B cell (primary cell): ENCODE measurements around the gene TNFRSF9. TPM values are rescaled to one million over a fixed set of nuclear protein-coding genes. Genes with fewer than 3 reads are reported as not detected.

Experiments used
- ATAC-seq: fragments of 200-7000 bp; cut with Tn5 transposase; one replicate; pipeline ENCODE4 v1.10.0; 2021; ENCODE audit warnings: low read depth, mild to moderate bottlenecking, moderate number of reproducible peaks, moderate library complexity
- CTCF ChIA-PET: fragments of 350-600 bp; sonication (Branson Sonifier 250); formaldehyde crosslinking; loops from one replicate; lab custom pipeline; 2021; ENCODE audit warnings: antibody characterized with exemption, inconsistent platforms; lab: Charles Lee
- POLR2A ChIA-PET: fragments of 350-600 bp; sonication (Branson Sonifier 250); formaldehyde crosslinking; loops from one replicate; lab custom pipeline; 2021; ENCODE audit warnings: antibody characterized with exemption; lab: Charles Lee
- DNase-seq: peaks from one replicate; pipeline ENCODE4 v3.0.0; 2013
- H2AFZ ChIP-seq: 2 replicates; pipeline ENCODE4 v1.6.1; 2012; ENCODE audit warnings: mild to moderate bottlenecking, low read depth, low read length; ENCODE audit not compliant: insufficient read depth, poor library complexity, severe bottlenecking
- H3K27ac ChIP-seq, 2 donors: 1 replicate in 1 of 2; 2 replicates in 1 of 2; pipeline ENCODE4 v1.5.1; 2012 to 2013; ENCODE audit warnings: low read length in 2 of 2, mild to moderate bottlenecking in 2 of 2, moderate library complexity in 1 of 2
- H3K27me3 ChIP-seq, 4 experiments: fragments of 200-600 bp in 1 of 4; sonication (generic) in 1 of 4; replicated peaks in 1 of 4; 1 replicate in 2 of 4; 2 replicates in 2 of 4; pipeline versions ENCODE4 v1.6.1 to v1.7.0; 2013 to 2016; ENCODE audit warnings: low read length in 3 of 4, mild to moderate bottlenecking in 2 of 4, mixed read lengths in 1 of 4, moderate library complexity in 1 of 4; ENCODE audit not compliant: insufficient read depth in 4 of 4, control insufficient read depth in 3 of 4; ENCODE audit errors: control extremely low read depth in 1 of 4
- H3K36me3 ChIP-seq, 2 experiments: replicated peaks in 1 of 2; 1 replicate in 1 of 2; 2 replicates in 1 of 2; pipeline versions ENCODE4 v1.6.1 to v1.7.1; 2013; ENCODE audit warnings: low read length in 1 of 2; ENCODE audit not compliant: insufficient read depth in 2 of 2, control insufficient read depth in 1 of 2; ENCODE audit errors: control extremely low read depth in 1 of 2, extremely low read depth in 1 of 2
- H3K4me1 ChIP-seq, 2 donors: fragments of 200-600 bp in 1 of 2; sonication (generic) in 1 of 2; 1 replicate in 1 of 2; 2 replicates in 1 of 2; pipeline versions ENCODE4 v1.5.1 to v1.6.1; 2013 to 2017; ENCODE audit warnings: low read length in 2 of 2; ENCODE audit not compliant: control insufficient read depth in 2 of 2, insufficient read depth in 2 of 2
- H3K4me2 ChIP-seq: replicated peaks from 2 replicates; pipeline ENCODE3; 2012; ENCODE audit warnings: mild to moderate bottlenecking, low read depth, low read length; ENCODE audit not compliant: poor library complexity, severe bottlenecking
- H3K4me3 ChIP-seq, 5 experiments: fragments of 200-600 bp in 1 of 5; sonication (generic) in 1 of 5; 1 replicate in 3 of 5; 2 replicates in 2 of 5; pipeline versions ENCODE4 v1.5.1 to v1.7.0; 2011 to 2016; ENCODE audit warnings: low read length in 4 of 5, mild to moderate bottlenecking in 4 of 5, low read depth in 2 of 5, control low read depth in 1 of 5, moderate library complexity in 1 of 5; ENCODE audit not compliant: insufficient read depth in 1 of 5; ENCODE audit errors: control extremely low read depth in 1 of 5, extremely low read depth in 1 of 5
- H3K79me2 ChIP-seq: fragments of 200-600 bp; sonication (generic); one replicate; pipeline ENCODE4 v1.6.0; 2016; ENCODE audit warnings: low read length; ENCODE audit not compliant: control insufficient read depth, insufficient read depth
- H3K9ac ChIP-seq: fragments of 200-600 bp; sonication (generic); 2 replicates; pipeline ENCODE4 v1.6.1; 2017; ENCODE audit warnings: mild to moderate bottlenecking, low read length, moderate library complexity
- H3K9me3 ChIP-seq, 3 donors: one replicate each; pipeline versions ENCODE4 v1.6.1 to v1.7.1; 2013; ENCODE audit warnings: low read length in 2 of 3; ENCODE audit not compliant: control insufficient read depth in 2 of 3, insufficient read depth in 1 of 3; ENCODE audit errors: control extremely low read depth in 1 of 3
- H4K20me1 ChIP-seq: 2 replicates; pipeline ENCODE4 v1.6.0; 2012; ENCODE audit warnings: mild to moderate bottlenecking, low read length; ENCODE audit not compliant: insufficient read depth, control insufficient read depth, poor library complexity, severe bottlenecking
- H3K27ac Mint-ChIP-seq: one replicate; pipeline ENCODE4 v1.8.0; 2021; ENCODE audit warnings: mixed read lengths
- H3K27me3 Mint-ChIP-seq: one replicate; pipeline ENCODE4 v1.8.0; 2021; ENCODE audit warnings: mixed read lengths
- H3K4me1 Mint-ChIP-seq: one replicate; pipeline ENCODE4 v1.8.0; 2021; ENCODE audit warnings: mixed read lengths
- H3K4me3 Mint-ChIP-seq: one replicate; pipeline ENCODE4 v1.8.0; 2021; ENCODE audit warnings: mixed read lengths
- H3K9me3 Mint-ChIP-seq: one replicate; pipeline ENCODE4 v1.8.0; 2022; ENCODE audit warnings: mixed read lengths; ENCODE audit not compliant: insufficient read depth
- EZH2 ChIP-seq: IDR thresholded peaks from 2 replicates; pipeline ENCODE4 v1.6.1; 2012; ENCODE audit warnings: borderline replicate concordance, low read depth, mild to moderate bottlenecking, moderate library complexity, low read length; ENCODE audit not compliant: insufficient read depth, poor library complexity, severe bottlenecking
- WGBS: methylation state at CpG from one replicate; pipeline ENCODE4 v1.1.5; 2013; ENCODE audit warnings: missing lambda C conversion rate; ENCODE audit not compliant: insufficient coverage; 5-methylcytosine and 5-hydroxymethylcytosine counted together
- intact Hi-C: fragments of 100-400 bp; cut with micrococcal nuclease; formaldehyde crosslinking; loops from one replicate; pipeline ENCODE4 v1.10.0; 2022
- polyA plus RNA-seq: library from polyadenylated mRNA; depleted of rRNA; stranded (reverse); fragments of >200 nt; gene quantifications from 2 replicates; pipeline ENCODE4 v1.2.3, GENCODE V29; 2012
- total RNA-seq, 2 donors: library from RNA; stranded (reverse); fragments of 120-200 nt in 1 of 2; gene quantifications; 1 replicate in 1 of 2; 2 replicates in 1 of 2; pipeline versions ENCODE4 v1.2.3 to v1.2.4, GENCODE V29; 2013 to 2022
- TF ChIP-seq, protein P1 (sequence below): fragments of 200-600 bp; IDR thresholded peaks from one replicate; pipeline ENCODE4 v1.8.0; 2022; ENCODE audit warnings: antibody characterized with exemption, mild to moderate bottlenecking

TNFRSF9 gene
- total and polyA plus RNA-seq, 2 donors (not counting 1 experiment from before 2014, with no cell fraction given): 0.01 to 0.44 TPM

GRCh38 chr1:7987528-7987927 lies 46.9 kb upstream of the TNFRSF9 start:
- Mint-ChIP-seq H3K9me3 (no peaks in the 10 kb centered on the region), H3K27me3 (no peaks in the 10 kb centered on the region), H3K4me1 (peaks cover 2% of the 10 kb centered on the region), H3K4me3 (no peak overlapping the region), H3K27ac (no peak overlapping the region)
- 98% methylated on average over 4 of the region's 7 CpGs for WGBS
- Histone ChIP-seq H3K27me3 (no peaks in the 10 kb centered on the region), H2AFZ (no peak overlapping the region), H3K4me3 (no peak overlapping the region), H3K79me2 (no peaks in the 10 kb centered on the region), H3K4me2 (no peak overlapping the region), H3K9ac (no peak overlapping the region), H3K27ac (no peak overlapping the region), H3K9me3 (no peaks in the 10 kb centered on the region), H3K4me1 (peaks cover under 1% of the 10 kb centered on the region in 2 donors), H4K20me1 (peaks cover 5% of the 10 kb centered on the region), H3K36me3 (peaks cover 14 to 40% of the 10 kb centered on the region in 2 experiments)
- DNase-seq: no peak
- TF ChIP-seq, protein P1, sequence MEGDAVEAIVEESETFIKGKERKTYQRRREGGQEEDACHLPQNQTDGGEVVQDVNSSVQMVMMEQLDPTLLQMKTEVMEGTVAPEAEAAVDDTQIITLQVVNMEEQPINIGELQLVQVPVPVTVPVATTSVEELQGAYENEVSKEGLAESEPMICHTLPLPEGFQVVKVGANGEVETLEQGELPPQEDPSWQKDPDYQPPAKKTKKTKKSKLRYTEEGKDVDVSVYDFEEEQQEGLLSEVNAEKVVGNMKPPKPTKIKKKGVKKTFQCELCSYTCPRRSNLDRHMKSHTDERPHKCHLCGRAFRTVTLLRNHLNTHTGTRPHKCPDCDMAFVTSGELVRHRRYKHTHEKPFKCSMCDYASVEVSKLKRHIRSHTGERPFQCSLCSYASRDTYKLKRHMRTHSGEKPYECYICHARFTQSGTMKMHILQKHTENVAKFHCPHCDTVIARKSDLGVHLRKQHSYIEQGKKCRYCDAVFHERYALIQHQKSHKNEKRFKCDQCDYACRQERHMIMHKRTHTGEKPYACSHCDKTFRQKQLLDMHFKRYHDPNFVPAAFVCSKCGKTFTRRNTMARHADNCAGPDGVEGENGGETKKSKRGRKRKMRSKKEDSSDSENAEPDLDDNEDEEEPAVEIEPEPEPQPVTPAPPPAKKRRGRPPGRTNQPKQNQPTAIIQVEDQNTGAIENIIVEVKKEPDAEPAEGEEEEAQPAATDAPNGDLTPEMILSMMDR: no peak
- TF ChIP-seq EZH2: no peak
- POLR2A ChIA-PET: no interaction called here
- intact Hi-C loops: no loop called here
- ATAC-seq: no peak
- CTCF ChIA-PET: interaction anchor here (0.6 to 2.5 kb wide), 2 partner anchors 9 to 28 kb away, joined by 4 to 7 read pairs; no protein-coding TSS in a partner anchor

GRCh38 chr1:7985851-7986612 lies 45.4 kb upstream of the TNFRSF9 start:
- no peaks in the 10 kb centered on the region for H3K79me2 ChIP-seq

More at GRCh38 chr1:7985851-7986612, 45.4 kb upstream of the TNFRSF9 start:
- Histone ChIP-seq H3K36me3 (peaks cover 16 to 46% of the 10 kb centered on the region in 2 experiments), H3K9me3 (no peaks in the 10 kb centered on the region), H3K4me1 (peaks cover 4 to 6% of the 10 kb centered on the region in 2 donors), H3K27ac (no peak overlapping the region), H3K4me3 (no peak overlapping the region), H3K27me3 (no peaks in the 10 kb centered on the region), H3K4me2 (no peak overlapping the region), H3K9ac (no peak overlapping the region), H4K20me1 (peaks cover 5% of the 10 kb centered on the region), H2AFZ (no peak overlapping the region)
- Mint-ChIP-seq H3K27me3 (no peaks in the 10 kb centered on the region), H3K27ac (no peak overlapping the region), H3K4me1 (peaks cover 5% of the 10 kb centered on the region), H3K4me3 (no peak overlapping the region), H3K9me3 (no peaks in the 10 kb centered on the region)
- intact Hi-C loops: no loop called here
- WGBS: 94% methylated on average over 11 of the region's 15 CpGs
- CTCF ChIA-PET: interaction anchor here (1.5 kb wide), 1 partner anchor 365 kb away, joined by 3 read pairs; no protein-coding TSS in a partner anchor
- DNase-seq (no peak), ATAC-seq (no peak)
- POLR2A ChIA-PET: no interaction called here
- no peak for TF ChIP-seq EZH2
- TF ChIP-seq, protein P1: no peak
